Heart left ventricle (tissue), 16 donors: ENCODE data around the gene CYP11A1. TPM values are rescaled to one million over a fixed set of nuclear protein-coding genes. Genes with fewer than 3 reads are reported as not detected.

Experiments used
- ATAC-seq, 4 donors: fragments of 200-7000 bp; cut with Tn5 transposase; one replicate each; pipeline ENCODE4 v1.9.1; 2020 to 2022; ENCODE audit warnings: moderate library complexity in 4 of 4, mild to moderate bottlenecking in 3 of 4, moderate number of reproducible peaks in 1 of 4
- DNase-seq, 5 donors: peaks; one replicate each; pipeline ENCODE4 v3.0.0-alpha.2; 2020
- H3K27ac ChIP-seq, 12 donors: fragments of 200-600 bp; sonication (generic) in 4 of 12; one replicate each; pipeline versions ENCODE4 v1.5.0 to v1.8.0; 2016 to 2022; ENCODE audit warnings: mild to moderate bottlenecking in 2 of 12
- H3K27me3 ChIP-seq, 9 donors: fragments of 200-600 bp; sonication (generic) in 2 of 9; one replicate each; pipeline versions ENCODE4 v1.5.1 to v1.8.0; 2016 to 2022; ENCODE audit warnings: mild to moderate bottlenecking in 3 of 9
- H3K36me3 ChIP-seq, 9 donors: fragments of 200-600 bp; sonication (generic) in 2 of 9; one replicate each; pipeline versions ENCODE4 v1.5.0 to v1.8.0; 2018 to 2022; ENCODE audit warnings: mild to moderate bottlenecking in 2 of 9
- H3K4me1 ChIP-seq, 12 donors: fragments of 200-600 bp; sonication (generic) in 4 of 12; one replicate each; pipeline versions ENCODE4 v1.5.0 to v1.8.0; 2016 to 2022; ENCODE audit warnings: mild to moderate bottlenecking in 3 of 12
- H3K4me3 ChIP-seq, 12 donors: fragments of 200-600 bp; sonication (generic) in 4 of 12; one replicate each; pipeline versions ENCODE4 v1.5.0 to v1.8.0; 2017 to 2022; ENCODE audit warnings: mild to moderate bottlenecking in 9 of 12, moderate library complexity in 4 of 12
- H3K9me3 ChIP-seq, 12 donors: fragments of 200-600 bp; sonication (generic) in 4 of 12; one replicate each; pipeline versions ENCODE4 v1.5.0 to v1.8.0; 2016 to 2022; ENCODE audit warnings: mild to moderate bottlenecking in 1 of 12
- CTCF ChIP-seq, 12 donors: fragments of 200-600 bp; sonication (generic) in 4 of 12; IDR thresholded peaks; one replicate each; pipeline versions ENCODE4 v1.5.0 to v1.8.0; 2018 to 2022; ENCODE audit warnings: antibody characterized with exemption in 12 of 12, mild to moderate bottlenecking in 5 of 12
- POLR2A ChIP-seq, 2 donors: fragments of 450-650 bp; IDR thresholded peaks; one replicate each; pipeline ENCODE4 v1.6.1; 2017; ENCODE audit warnings: antibody characterized with exemption in 2 of 2, mild to moderate bottlenecking in 2 of 2, moderate library complexity in 2 of 2
- WGBS, 4 donors: extraction: QIAGEN DNeasy Blood & Tissue Kit in 2 of 4; methylation state at CpG; one replicate each; pipeline versions ENCODE4 v1.1.5 to v1.1.7; 2013 to 2018; 5-methylcytosine and 5-hydroxymethylcytosine counted together
- intact Hi-C, 10 donors: fragments of 100-400 bp; cut with DNase I; formaldehyde crosslinking; loops; one replicate each; pipeline versions ENCODE4 v1.11.1 to v1.14.2; 2022
- long read RNA-seq, 3 donors: library from polyadenylated mRNA; unstranded; transcript quantifications; one replicate each; pipeline ENCODE4 v2.0.0, GENCODE V29; 2020 to 2021
- polyA plus RNA-seq, 2 donors: library from polyadenylated mRNA; stranded (reverse); fragments of 200-250 nt; gene quantifications; one replicate each; pipeline ENCODE4 v1.2.3, GENCODE V29; 2013
- total RNA-seq, 9 donors: library from RNA; depleted of rRNA in 2 of 9; stranded (reverse); fragments of >200 nt in 2 of 9; fragmentation: NEBNext Ultra II Directional in 3 of 9; extraction: Animal tissue kit (Norgen Biotek cat#: 25700) in 3 of 9; gene quantifications; one replicate each; pipeline versions ENCODE4 v1.1.0 to v1.2.4, GENCODE V29; 2016 to 2023
- donor health status: ischemic (EF 13 %, LVEDD 7.1; RV severe dilation, severe dysfunction).
- donor health status: healthy with polysubstance abuse.
- donor health status: DM: no; HTN: yes; CAD: no.
- donor health status: DM: no; HTN: no; CAD: no.
- donor health status: ischemic (EF 25% LVEDD 6.9; RV normal size, moderate dysfunction).
- donor health status: ischemic (EF 25% LVEDD 5.7; RV mildly dilated, moderate dysfunction).
- donor health status: healthy.
- donor health status: DM: yes; HTN: yes; CAD: no.
- donor health status: ischemic (EF 35%, LVEDD 5.7; RV mildly dilated, moderate dysfunction).
- donor health status: nonischemic (EF 11% LVEDD 7.7; RV severe dilation, severe dysfunction).
- donor health status: DM: yes; HTN: yes; CAD: no.
- donor health status: PGD.
- donor health status: ischemic (EF 29% LVEDD 5.4; RV normal size, mild dysfunction).
- donor health status: nonischemic (EF 23%, LVEDD 6.1; RV moderate dilation, normal function).

Gene CYP11A1
- total RNA-seq (1 to 10 TPM in 5 of 9 donors, under 1 TPM in 4; 0.09 to 3.4 (median 1.6) TPM), polyA plus RNA-seq (under 1 TPM; 0.07 to 0.46 TPM)
- long read RNA-seq, donor 1, partial matches to known transcripts = 0 of 2 reads
- long read RNA-seq, donor 1, other reads (novel, unspliced or antisense) = 1 of 2 reads
- long read RNA-seq, donor 2, partial matches to known transcripts = 0 of 1 reads
- long read RNA-seq, donor 2, other reads (novel, unspliced or antisense) = 0 of 1 reads
- long read RNA-seq, donor 3 = 0 reads

- H3K27me3 ChIP-seq = peaks cover 0 to 37% (median 0%) of the 10 kb centered on the region in 9 donors
- 87 to 92% (median 90%) methylated on average over 8 to 12 of the region's 12 CpGs for WGBS, 4 donors
- H3K4me3 ChIP-seq = peak within 1 kb of the TSS in 5 of 12 donors; percentile 60 to 80 (median 68)
- H3K36me3 ChIP-seq = no peaks in the 10 kb centered on the region
- intact Hi-C loops = no loop called here
- TF ChIP-seq POLR2A (IDR thresholded peaks at IDR 0.05) (no peak), CTCF (IDR thresholded peaks at IDR 0.05) (no peak)
- H3K27ac ChIP-seq = no peak within 1 kb of the TSS
- ATAC-seq (no peak), DNase-seq (no peak)
- no peaks in the 10 kb centered on the region for H3K9me3 ChIP-seq
- H3K4me1 ChIP-seq = peaks cover 0 to 13% (median 4%) of the 10 kb centered on the region in 12 donors
Measured at GRCh38 chr15:74367296-74367854, at the start of gene CYP11A1. Gene CYP11A1 (minus strand): TSS chr15:74367646. CDS start chr15:74367585, 61 bp downstream.

GRCh38 chr15:74417225-74417624, 49.8 kb upstream of the CYP11A1 start:
- Histone ChIP-seq H3K4me1 (peaks cover 0 to 41% (median 16%) of the 10 kb centered on the region in 12 donors), H3K4me3 (no peak overlapping the region), H3K9me3 (no peaks in the 10 kb centered on the region), H3K27me3 (no peaks in the 10 kb centered on the region), H3K27ac (peak overlapping the region in 1 of 12 donors; percentile 58), H3K36me3 (peaks cover 0 to 5% (median 0%) of the 10 kb centered on the region in 9 donors)
- ATAC-seq (peak in 3 of 4 donors; percentile 34 to 83 (median 67)), DNase-seq (peak in 4 of 5 donors; percentile 37 to 81 (median 50))
- intact Hi-C loops = no loop called here
- WGBS, 4 donors = 57 to 79% (median 63%) methylated on average over 13 of the region's 13 CpGs
- no peak for TF ChIP-seq CTCF (IDR thresholded peaks at IDR 0.05)
- no peak for TF ChIP-seq POLR2A (IDR thresholded peaks at IDR 0.05)

- no peak overlapping the region for H3K4me3 ChIP-seq
- 80 to 85% (median 83%) methylated on average over 15 to 19 of the region's 19 CpGs for WGBS, 4 donors
- intact Hi-C loops = no loop called here
- H3K27ac ChIP-seq = no peak overlapping the region
- no peak for TF ChIP-seq POLR2A (IDR thresholded peaks at IDR 0.05)
- no peak for TF ChIP-seq CTCF (IDR thresholded peaks at IDR 0.05)
- H3K27me3 ChIP-seq = no peaks in the 10 kb centered on the region
- peaks cover 0 to 37% (median 16%) of the 10 kb centered on the region in 12 donors for H3K4me1 ChIP-seq
- H3K36me3 ChIP-seq = peaks cover 0 to 5% (median 0%) of the 10 kb centered on the region in 9 donors
- no peak for ATAC-seq
- no peaks in the 10 kb centered on the region for H3K9me3 ChIP-seq
- DNase-seq = no peak
Measured at GRCh38 chr15:74415966-74416916, 48.8 kb upstream of the CYP11A1 start.
